Vagina (tissue), 2 donors: ENCODE results near the gene NAA10. TPM values are rescaled to one million over a fixed set of nuclear protein-coding genes. Genes with fewer than 3 reads are reported as not detected.

ENCODE experiments used
- DNase-seq, 2 donors: peaks; one replicate each; pipeline ENCODE4 v3.0.0-alpha.2; 2017; ENCODE audit errors: extremely low spot score in 2 of 2
- H3K27ac ChIP-seq: fragments of 200-600 bp; sonication (generic); one replicate; pipeline ENCODE4 v1.5.1; 2019
- H3K27me3 ChIP-seq: fragments of 200-600 bp; sonication (generic); one replicate; pipeline ENCODE4 v1.5.1; 2019
- H3K36me3 ChIP-seq, 2 donors: fragments of 200-600 bp; sonication (generic); one replicate each; pipeline ENCODE4 v1.5.1; 2017 to 2019
- H3K4me1 ChIP-seq: fragments of 200-600 bp; sonication (generic); one replicate; pipeline ENCODE4 v1.5.1; 2019
- H3K4me3 ChIP-seq, 2 donors: fragments of 200-600 bp; sonication (generic); 1 replicate in 1 of 2; 2 replicates in 1 of 2; pipeline ENCODE4 v1.5.1; 2016 to 2019
- H3K9me3 ChIP-seq: fragments of 200-600 bp; sonication (generic); one replicate; pipeline ENCODE4 v1.5.1; 2019
- CTCF ChIP-seq, 3 experiments: fragments of 450-650 bp in 2 of 3; fragments of 200-600 bp in 1 of 3; sonication (generic) in 1 of 3; IDR thresholded peaks; one replicate each; pipeline ENCODE4 v1.5.1; 2017 to 2019; ENCODE audit warnings: antibody characterized with exemption in 3 of 3, mild to moderate bottlenecking in 2 of 3, moderate library complexity in 2 of 3
- POLR2A ChIP-seq, 2 donors: fragments of 450-650 bp; IDR thresholded peaks; one replicate each; pipeline ENCODE4 v1.6.1; 2017; ENCODE audit warnings: antibody characterized with exemption in 2 of 2, mild to moderate bottlenecking in 2 of 2, moderate library complexity in 2 of 2
- POLR2AphosphoS5 ChIP-seq, 2 donors: sonication (generic); formaldehyde crosslinking; IDR thresholded peaks; one replicate each; pipeline ENCODE4 v1.9.0; 2017; ENCODE audit warnings: antibody characterized with exemption in 2 of 2, mild to moderate bottlenecking in 2 of 2, low read depth in 1 of 2; ENCODE audit not compliant: insufficient read depth in 1 of 2
- intact Hi-C: fragments of 100-400 bp; cut with DNase I; formaldehyde crosslinking; loops from one replicate; pipeline ENCODE4 v1.15.1; 2023
- total RNA-seq: library from RNA; depleted of rRNA; stranded (reverse); fragments of >200 nt; gene quantifications from one replicate; pipeline ENCODE4 v1.2.3, GENCODE V29; 2016

The NAA10 gene
- total RNA-seq, 1 donor from 2014 or later: 66.8 TPM

- no peaks in the 10 kb centered on the region for H3K27me3 ChIP-seq
- peaks cover 55% of the 10 kb centered on the region for H3K4me1 ChIP-seq
- intact Hi-C loops: loop anchor here (10.0 kb wide), 1 partner anchor 140 kb away; the partner anchor contains the start of gene SRPK3
- TF ChIP-seq POLR2A (IDR thresholded peaks at IDR 0.05): no peak
- no peak for TF ChIP-seq CTCF (IDR thresholded peaks at IDR 0.05)
- no peak for TF ChIP-seq POLR2AphosphoS5 (IDR thresholded peaks at IDR 0.05; ENCODE audit: insufficient read depth in 1 of 2, low read depth in 1 of 2)
- no peaks in the 10 kb centered on the region for H3K9me3 ChIP-seq
- H3K4me3 ChIP-seq: no peak overlapping the region
- DNase-seq: no peak
- H3K27ac ChIP-seq: no peak overlapping the region
- H3K36me3 ChIP-seq: no peaks in the 10 kb centered on the region
These were observed 10.5 kb downstream of the NAA10 start for GRCh38 chrX:153924149-153924861.

DNA sequence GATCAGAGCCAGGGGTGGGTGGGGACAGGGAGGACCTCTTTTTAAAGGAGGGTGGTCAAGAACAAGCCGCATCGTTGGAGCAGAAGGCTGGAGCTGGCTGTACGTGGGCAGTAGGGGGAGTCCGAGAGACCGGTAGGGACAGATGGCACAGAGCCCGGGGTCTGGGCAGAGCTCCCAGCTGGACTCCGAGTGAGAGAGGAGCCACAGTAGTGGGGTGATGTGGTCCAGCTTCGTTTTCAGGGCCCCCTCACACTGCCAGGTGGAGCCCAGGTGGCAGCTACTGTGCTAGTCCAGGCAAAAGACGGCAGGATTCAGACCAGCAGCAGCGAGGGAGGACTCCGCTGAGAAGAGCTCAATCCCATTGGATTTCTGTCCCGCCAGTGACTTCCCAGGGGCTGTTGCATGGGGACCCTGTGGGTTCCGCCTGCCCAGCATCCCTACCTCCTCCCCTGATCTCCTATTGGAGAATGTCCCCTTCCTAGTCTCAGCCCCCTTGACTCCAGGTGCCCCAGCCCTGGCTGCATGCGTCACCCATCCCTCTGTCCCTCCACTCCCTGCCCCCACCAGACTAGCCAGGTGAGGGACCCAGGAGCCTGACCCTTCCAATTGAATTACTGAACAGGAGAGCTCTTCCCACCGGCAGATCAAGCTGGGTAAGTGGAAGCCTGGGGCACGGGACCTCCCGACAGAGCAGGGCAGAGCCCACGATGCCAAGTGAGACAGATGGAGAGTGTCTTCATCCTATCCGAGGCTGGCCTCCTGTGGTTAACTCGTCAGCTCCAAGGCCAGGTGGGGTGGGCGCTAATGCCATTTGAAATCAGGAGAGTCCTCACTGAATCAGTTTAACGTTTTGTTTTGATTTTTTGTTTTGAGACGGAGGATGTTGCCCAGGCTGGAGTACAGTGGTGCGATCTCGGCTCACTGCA, 11.6 kb downstream of the NAA10 start:
- no peak for DNase-seq
- Histone ChIP-seq H3K9me3 (no peaks in the 10 kb centered on the region), H3K36me3 (no peaks in the 10 kb centered on the region), H3K27me3 (no peaks in the 10 kb centered on the region), H3K4me3 (no peak overlapping the region), H3K27ac (no peak overlapping the region), H3K4me1 (peaks cover 46% of the 10 kb centered on the region)
- TF ChIP-seq POLR2AphosphoS5 (IDR thresholded peaks at IDR 0.05; ENCODE audit: insufficient read depth in 1 of 2, low read depth in 1 of 2) (no peak), POLR2A (IDR thresholded peaks at IDR 0.05) (no peak), CTCF (IDR thresholded peaks at IDR 0.05) (peak in 1 of 3 experiments; percentile 27)
- intact Hi-C loops: loop anchor here (10.0 kb wide), 1 partner anchor 138 kb away; the partner anchor contains the start of gene SRPK3

GRCh38 chrX:153921511-153922446, 13.1 kb downstream of the NAA10 start:
- Histone ChIP-seq H3K36me3 (no peaks in the 10 kb centered on the region), H3K4me1 (peaks cover 35% of the 10 kb centered on the region), H3K27ac (peak overlapping the region; percentile 38), H3K4me3 (no peak overlapping the region), H3K27me3 (no peaks in the 10 kb centered on the region), H3K9me3 (no peaks in the 10 kb centered on the region)
- intact Hi-C loops: loop anchor here (10.0 kb wide), 1 partner anchor 137 kb away; the partner anchor contains the start of gene SRPK3
- peak in 1 of 2 donors; percentile 20 for TF ChIP-seq POLR2AphosphoS5 (IDR thresholded peaks at IDR 0.05; ENCODE audit: insufficient read depth in 1 of 2, low read depth in 1 of 2)
- no peak for TF ChIP-seq POLR2A (IDR thresholded peaks at IDR 0.05)
- TF ChIP-seq CTCF (IDR thresholded peaks at IDR 0.05): no peak
- no peak for DNase-seq

DNA sequence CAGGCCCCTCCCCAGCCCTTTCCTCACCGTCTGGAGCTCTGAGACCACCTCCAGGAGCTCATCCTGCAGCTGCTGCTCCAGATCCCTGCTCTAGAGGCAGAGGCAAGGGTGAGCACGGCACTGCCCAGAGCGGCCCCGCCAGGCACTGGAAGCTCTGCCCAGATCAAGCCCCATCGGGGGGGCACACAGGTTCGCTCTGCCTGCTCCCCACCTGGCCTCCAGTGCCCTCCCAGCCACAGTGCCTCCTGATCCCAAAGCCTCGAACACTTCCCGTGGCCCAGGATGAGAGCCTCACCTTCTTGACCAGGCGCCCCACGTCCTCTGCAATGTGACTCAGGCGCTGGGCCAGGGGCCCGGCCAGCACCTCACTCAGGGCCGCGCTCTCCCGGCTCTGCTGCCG, 13.8 kb downstream of the NAA10 start:
- Histone ChIP-seq H3K4me1 (peaks cover 30% of the 10 kb centered on the region), H3K27me3 (no peaks in the 10 kb centered on the region), H3K36me3 (no peaks in the 10 kb centered on the region), H3K9me3 (no peaks in the 10 kb centered on the region), H3K4me3 (no peak overlapping the region), H3K27ac (peak overlapping the region; percentile 38)
- TF ChIP-seq POLR2AphosphoS5 (IDR thresholded peaks at IDR 0.05; ENCODE audit: insufficient read depth in 1 of 2, low read depth in 1 of 2) (no peak), POLR2A (IDR thresholded peaks at IDR 0.05) (no peak), CTCF (IDR thresholded peaks at IDR 0.05) (no peak)
- intact Hi-C loops: loop anchor here (10.0 kb wide), 1 partner anchor 136 kb away; the partner anchor contains the start of gene SRPK3
- DNase-seq: no peak
